Endodermal cell (in vitro differentiated cells): ENCODE results near the gene RSBN1L. TPM values are rescaled to one million over a fixed set of nuclear protein-coding genes. Genes with fewer than 3 reads are reported as not detected.

Experiments
- DNase-seq: peaks from one replicate; pipeline ENCODE4 v3.0.0-alpha.2; 2017
- H3K27ac ChIP-seq: 2 replicates; pipeline ENCODE4 v1.5.1; 2013; ENCODE audit warnings: mild to moderate bottlenecking, low read depth, low read length, moderate library complexity
- H3K27me3 ChIP-seq: 2 replicates; pipeline ENCODE4 v1.6.1; 2013; ENCODE audit warnings: mild to moderate bottlenecking, low read length, moderate library complexity; ENCODE audit not compliant: insufficient read depth, control insufficient read depth, poor library complexity, severe bottlenecking
- H3K36me3 ChIP-seq: 2 replicates; pipeline ENCODE4 v1.7.0; 2013; ENCODE audit warnings: mild to moderate bottlenecking, low read length, moderate library complexity; ENCODE audit not compliant: control insufficient read depth, insufficient read depth
- H3K4me1 ChIP-seq: one replicate; pipeline ENCODE4 v1.7.0; 2013; ENCODE audit warnings: low read length; ENCODE audit not compliant: control insufficient read depth, insufficient read depth
- H3K4me3 ChIP-seq: 2 replicates; pipeline ENCODE4 v1.5.1; 2013; ENCODE audit warnings: mild to moderate bottlenecking, low read length, moderate library complexity
- H3K9ac ChIP-seq: 2 replicates; pipeline ENCODE4 v1.6.1; 2013; ENCODE audit warnings: mild to moderate bottlenecking, low read length, moderate library complexity; ENCODE audit not compliant: poor library complexity, severe bottlenecking; ENCODE audit errors: extremely low read depth
- H3K9me3 ChIP-seq: 2 replicates; pipeline ENCODE4 v1.6.1; 2013; ENCODE audit warnings: mild to moderate bottlenecking, low read length, moderate library complexity; ENCODE audit not compliant: control insufficient read depth
- H3K27ac Mint-ChIP-seq: 2 replicates; pipeline ENCODE4 v1.8.0; 2020; ENCODE audit warnings: mixed read lengths
- H3K27me3 Mint-ChIP-seq: 2 replicates; pipeline ENCODE4 v1.8.0; 2021; ENCODE audit warnings: mild to moderate bottlenecking, mixed read lengths; ENCODE audit not compliant: insufficient read depth
- H3K36me3 Mint-ChIP-seq: 2 replicates; pipeline ENCODE4 v1.8.0; 2020; ENCODE audit warnings: low read depth, mixed read lengths
- H3K4me1 Mint-ChIP-seq: 2 replicates; pipeline ENCODE4 v1.8.0; 2020; ENCODE audit warnings: mixed read lengths
- H3K4me3 Mint-ChIP-seq: 2 replicates; pipeline ENCODE4 v1.8.0; 2020; ENCODE audit warnings: mild to moderate bottlenecking, moderate library complexity, mixed read lengths
- H3K9me3 Mint-ChIP-seq: 2 replicates; pipeline ENCODE4 v1.8.0; 2020; ENCODE audit warnings: mild to moderate bottlenecking, mixed read lengths
- CTCF ChIP-seq: fragments of 200-600 bp; sonication (generic); conservative IDR thresholded peaks from 2 replicates; pipeline ENCODE4 v1.5.0; 2021; ENCODE audit warnings: antibody characterized with exemption, mild to moderate bottlenecking
- WGBS, 2 experiments: methylation state at CpG; one replicate each; pipeline versions ENCODE4 v1.1.5 to v1.1.7; 2013; ENCODE audit warnings: missing lambda C conversion rate in 2 of 2, mixed read lengths in 1 of 2; ENCODE audit not compliant: insufficient coverage in 1 of 2, insufficient read length in 1 of 2; 5-methylcytosine and 5-hydroxymethylcytosine counted together
- total RNA-seq, 2 donors: library from RNA; stranded (reverse); fragmentation: NEBNext Ultra II Directional in 1 of 2; extraction: Animal tissue kit (Norgen Biotek cat#: 25700) in 1 of 2; gene quantifications; 2 replicates in 1 of 2; 3 replicates in 1 of 2; pipeline ENCODE4 v1.2.1, GENCODE V29; 2021

RSBN1L gene
- total RNA-seq, 2 donors from 2014 or later: 17.6 to 19.9 TPM

GRCh38 chr7:77731716-77732115, 35.5 kb downstream of the RSBN1L start:
- Histone ChIP-seq H3K4me1 (no peaks in the 10 kb centered on the region), H3K36me3 (peaks cover 5% of the 10 kb centered on the region)

GRCh38 chr7:77734659-77735421, 38.6 kb downstream of the RSBN1L start:
- Mint-ChIP-seq H3K27me3 (no peaks in the 10 kb centered on the region), H3K9me3 (no peaks in the 10 kb centered on the region), H3K36me3 (peaks cover 10% of the 10 kb centered on the region), H3K27ac (no peak overlapping the region), H3K4me3 (no peak overlapping the region), H3K4me1 (peaks cover 11% of the 10 kb centered on the region)
- no peaks in the 10 kb centered on the region for H3K4me1 ChIP-seq
- H3K27ac ChIP-seq: no peak overlapping the region
- 90 to 92% methylated on average over 8 to 9 of the region's 9 CpGs for WGBS, 2 experiments
- H3K9ac ChIP-seq: no peak overlapping the region
- no peaks in the 10 kb centered on the region for H3K9me3 ChIP-seq
- peaks cover 17% of the 10 kb centered on the region for H3K36me3 ChIP-seq
- no peaks in the 10 kb centered on the region for H3K27me3 ChIP-seq
- no peak for DNase-seq
- no peak for TF ChIP-seq CTCF
- H3K4me3 ChIP-seq: no peak overlapping the region

More at GRCh38 chr7:77731716-77732115, 35.5 kb downstream of the RSBN1L start:
- Mint-ChIP-seq H3K36me3 (no peaks in the 10 kb centered on the region), H3K27me3 (no peaks in the 10 kb centered on the region), H3K9me3 (no peaks in the 10 kb centered on the region), H3K4me3 (no peak overlapping the region), H3K27ac (no peak overlapping the region), H3K4me1 (peaks cover 21% of the 10 kb centered on the region)
- H3K9ac ChIP-seq: no peak overlapping the region
- H3K27me3 ChIP-seq: no peaks in the 10 kb centered on the region
- no peak for TF ChIP-seq CTCF
- WGBS, 2 experiments: no CpG with 5 or more reads among the region's 1 CpG
- no peaks in the 10 kb centered on the region for H3K9me3 ChIP-seq
- DNase-seq: no peak
- no peak overlapping the region for H3K4me3 ChIP-seq
- no peak overlapping the region for H3K27ac ChIP-seq

- H3K36me3 ChIP-seq: peaks cover 17% of the 10 kb centered on the region
- no peak overlapping the region for H3K9ac ChIP-seq
- WGBS, 2 experiments: 100% methylated on average over 1 of the region's 1 CpG; no CpG with 5 or more reads in 1 of the 2 experiments
- no peak overlapping the region for H3K4me3 Mint-ChIP-seq
- H3K27me3 ChIP-seq: no peaks in the 10 kb centered on the region
- TF ChIP-seq CTCF: no peak
- H3K27me3 Mint-ChIP-seq: no peaks in the 10 kb centered on the region
- H3K27ac ChIP-seq: no peak overlapping the region
- H3K4me1 ChIP-seq: no peaks in the 10 kb centered on the region
- no peaks in the 10 kb centered on the region for H3K9me3 ChIP-seq
- H3K4me3 ChIP-seq: no peak overlapping the region
- no peak for DNase-seq
- H3K27ac Mint-ChIP-seq: no peak overlapping the region
- H3K36me3 Mint-ChIP-seq: peaks cover 13% of the 10 kb centered on the region
- no peaks in the 10 kb centered on the region for H3K9me3 Mint-ChIP-seq
- peaks cover 8% of the 10 kb centered on the region for H3K4me1 Mint-ChIP-seq
Measured at GRCh38 chr7:77735457-77735856, 39.2 kb downstream of the RSBN1L start.
